ENCODE data around the gene GALNT14.
"Not testable (repeated sequence)": the region's sequence is repeated elsewhere in the genome, so short reads cannot be mapped to it uniquely, and the experiment has no call there.

Gene GALNT14

DNA sequence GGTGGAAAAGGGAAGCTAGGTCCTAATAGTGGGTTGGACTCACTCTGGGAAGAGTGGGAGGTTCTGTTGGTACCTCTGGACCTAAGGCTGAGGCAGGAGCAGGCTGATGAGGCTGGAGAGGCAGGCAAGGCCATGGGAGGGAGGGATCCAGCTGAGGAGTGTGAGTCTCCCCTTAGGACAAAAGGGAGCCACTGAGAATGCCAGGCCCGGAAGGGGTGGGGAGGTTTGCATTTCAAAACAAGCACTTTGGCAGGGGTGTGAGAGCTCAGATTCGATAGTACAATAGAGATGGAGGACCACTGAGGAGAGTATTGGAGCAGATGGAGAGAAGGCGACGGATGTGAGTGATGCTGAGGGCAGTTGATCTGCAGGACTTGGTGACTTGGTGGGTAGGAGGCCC is 198.9 kb downstream of the GALNT14 start:
- DNase-seq (ENCODE audit: low read depth): no peak

DNA sequence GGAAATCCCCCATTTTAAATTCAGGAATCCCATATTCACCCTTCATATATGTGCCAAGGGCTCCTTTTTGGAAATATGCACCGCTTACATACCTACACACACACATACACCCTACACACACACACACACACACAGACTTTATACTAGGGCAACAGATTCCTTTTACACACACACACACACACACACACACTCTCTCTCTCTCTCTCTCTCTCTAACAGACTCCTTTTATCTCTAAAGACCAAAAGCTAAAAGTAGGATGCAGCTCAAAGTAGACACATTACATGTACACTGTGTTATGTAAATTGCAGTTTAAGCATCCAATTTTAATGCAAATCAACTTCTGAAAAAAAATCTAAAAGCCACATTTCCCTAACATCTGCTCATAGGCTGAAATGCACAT is 200.0 kb downstream of the GALNT14 start:
- no peak for DNase-seq (ENCODE audit: low read depth)

DNA sequence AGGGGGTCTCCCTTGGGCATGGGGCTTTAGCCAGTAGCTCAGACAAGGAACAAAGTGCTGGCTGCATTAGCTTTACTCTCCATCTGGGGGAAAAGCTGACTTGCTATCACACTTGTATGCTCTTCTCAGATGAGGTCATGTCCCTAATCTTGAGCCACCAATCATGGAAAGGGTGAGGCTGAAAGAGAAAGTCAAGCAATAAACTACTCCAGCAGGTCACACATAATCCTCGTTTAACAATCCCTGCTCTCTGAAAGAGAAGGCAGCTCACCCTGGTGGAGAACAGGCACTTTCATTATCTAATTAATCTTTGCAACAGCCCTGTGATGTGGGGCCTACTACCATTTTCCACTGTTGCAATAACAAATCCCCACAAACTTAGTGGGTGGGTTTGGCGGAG is 201.3 kb downstream of the GALNT14 start:
- DNase-seq (ENCODE audit: low read depth): no peak

DNA sequence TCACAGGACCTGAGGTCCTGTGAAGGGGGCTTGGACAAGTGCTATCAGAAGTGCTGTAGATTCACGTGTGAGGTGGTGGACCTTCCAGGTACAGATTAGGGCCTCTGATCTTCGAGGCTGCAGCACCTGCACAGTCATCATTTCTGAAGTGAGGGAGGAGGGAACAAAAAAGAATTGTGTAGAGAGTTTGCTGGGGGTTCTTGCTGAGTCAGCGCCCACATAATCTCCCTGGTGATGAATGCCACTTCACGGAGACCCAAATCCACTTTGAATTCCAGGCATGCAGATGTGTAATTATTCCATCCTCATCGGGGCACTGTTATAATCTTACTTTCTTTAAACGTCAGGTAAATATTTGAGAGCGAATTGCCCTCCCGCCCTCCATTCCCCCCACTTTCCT is 202.4 kb downstream of the GALNT14 start:
- no peak for DNase-seq (ENCODE audit: low read depth)

DNA sequence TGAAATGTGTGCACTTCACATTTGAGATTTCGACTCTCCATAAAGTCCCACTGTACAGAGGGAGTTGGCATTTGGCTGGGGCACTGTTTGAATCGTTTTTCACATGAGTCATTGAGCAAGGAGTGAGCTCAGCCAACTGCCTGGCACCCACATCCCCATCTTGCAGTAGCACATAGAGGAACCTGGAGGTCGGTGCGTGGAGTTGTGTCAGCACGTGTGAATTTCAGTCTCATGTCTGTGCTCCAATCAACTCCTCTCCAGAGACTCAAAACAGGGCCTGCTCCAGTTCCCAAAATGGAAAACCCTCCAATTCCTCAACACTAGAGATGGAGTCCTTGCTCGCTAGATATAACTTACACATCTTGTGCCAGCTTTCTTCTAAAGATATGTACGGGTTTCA is 204.2 kb downstream of the GALNT14 start:
- DNase-seq (ENCODE audit: low read depth): no peak

DNA sequence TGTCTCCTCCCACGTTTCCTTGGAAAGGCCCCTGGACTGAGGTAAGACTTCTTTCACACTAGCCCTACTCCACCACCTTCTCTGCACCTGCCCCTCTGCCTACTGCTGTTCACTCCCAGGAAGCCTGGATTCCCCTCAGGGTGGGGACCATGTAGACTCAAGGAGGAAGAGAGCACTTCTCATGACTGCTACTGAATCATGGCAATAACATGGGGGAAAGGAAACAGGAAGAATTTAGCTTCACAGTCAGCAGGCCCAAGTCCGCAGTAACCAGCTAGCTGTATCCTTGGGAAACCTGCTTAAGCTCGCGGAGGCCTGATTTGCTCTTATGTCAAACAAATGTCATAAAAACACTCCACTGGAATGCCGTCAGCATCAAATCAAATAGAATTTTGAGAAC is 204.7 kb downstream of the GALNT14 start:
- no peak for DNase-seq (ENCODE audit: low read depth)

DNA sequence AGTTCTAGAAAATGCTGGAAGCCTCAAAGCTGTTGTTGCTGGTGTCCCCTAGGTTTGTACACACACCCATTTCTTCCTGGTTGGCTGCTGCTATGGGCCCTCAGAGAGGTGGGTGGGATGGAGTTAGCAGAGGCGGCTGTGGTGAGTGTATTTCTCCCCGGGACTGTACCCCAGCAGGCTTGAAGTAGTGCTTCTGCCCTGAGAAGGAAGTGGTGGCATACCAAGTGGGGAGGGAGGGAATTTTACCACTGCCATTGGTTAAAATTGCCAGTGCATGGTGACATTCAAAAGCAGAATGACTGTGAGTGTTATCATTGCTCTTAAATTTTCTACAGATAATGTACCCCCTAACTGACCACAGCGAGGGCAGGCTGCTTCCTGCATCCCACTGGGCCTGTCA is 205.4 kb downstream of the GALNT14 start:
- no peak for DNase-seq (ENCODE audit: low read depth)

DNA sequence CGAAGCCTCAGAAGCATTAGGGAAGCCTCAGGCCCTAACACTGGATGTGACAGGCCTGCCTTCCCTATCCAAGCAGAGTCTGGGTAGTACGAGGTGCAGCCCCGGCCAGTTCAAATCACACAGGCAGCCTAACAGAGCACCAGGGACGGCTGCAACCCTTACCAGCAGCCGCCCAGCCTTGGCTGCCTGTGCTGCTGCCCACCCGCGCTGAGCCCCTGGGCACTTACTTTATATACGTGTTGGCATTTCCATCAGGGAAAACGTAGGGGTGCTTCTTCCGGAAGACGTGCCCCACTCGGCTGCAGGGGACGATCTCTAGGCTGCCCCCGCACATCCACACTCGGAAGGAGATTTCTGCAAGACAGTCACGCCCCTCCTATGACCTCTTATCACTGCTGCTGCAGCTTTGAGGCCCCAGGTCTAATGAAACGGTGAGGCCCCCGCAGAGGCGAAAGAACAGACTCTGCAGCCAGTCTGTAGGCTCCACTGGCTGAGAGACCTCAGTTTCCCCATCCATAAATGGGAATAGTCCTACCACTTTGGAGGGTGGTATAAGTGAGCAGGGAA is 206.3 kb downstream of the GALNT14 start:
- no peak for DNase-seq (ENCODE audit: low read depth)

DNA sequence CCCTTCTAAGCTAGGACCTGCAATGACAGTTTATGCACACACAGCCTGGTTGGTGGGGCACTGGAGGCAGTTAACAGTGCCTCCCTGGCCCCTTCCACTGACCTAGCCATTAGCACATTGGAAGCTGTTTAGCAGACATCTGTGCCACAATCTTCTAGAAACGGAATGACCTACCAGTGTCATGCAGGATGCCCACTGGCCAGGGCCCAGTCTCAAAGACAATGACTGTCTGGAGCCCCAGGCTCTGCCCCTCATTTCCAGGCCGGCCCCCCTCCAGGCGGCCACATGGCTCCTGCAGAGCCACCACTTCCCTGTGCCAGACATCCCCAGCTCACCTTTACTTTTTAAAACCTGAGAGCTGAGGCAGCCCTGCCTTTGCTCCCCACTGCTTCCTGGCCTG is 207.5 kb downstream of the GALNT14 start:
- no peak for DNase-seq (ENCODE audit: low read depth)

DNA sequence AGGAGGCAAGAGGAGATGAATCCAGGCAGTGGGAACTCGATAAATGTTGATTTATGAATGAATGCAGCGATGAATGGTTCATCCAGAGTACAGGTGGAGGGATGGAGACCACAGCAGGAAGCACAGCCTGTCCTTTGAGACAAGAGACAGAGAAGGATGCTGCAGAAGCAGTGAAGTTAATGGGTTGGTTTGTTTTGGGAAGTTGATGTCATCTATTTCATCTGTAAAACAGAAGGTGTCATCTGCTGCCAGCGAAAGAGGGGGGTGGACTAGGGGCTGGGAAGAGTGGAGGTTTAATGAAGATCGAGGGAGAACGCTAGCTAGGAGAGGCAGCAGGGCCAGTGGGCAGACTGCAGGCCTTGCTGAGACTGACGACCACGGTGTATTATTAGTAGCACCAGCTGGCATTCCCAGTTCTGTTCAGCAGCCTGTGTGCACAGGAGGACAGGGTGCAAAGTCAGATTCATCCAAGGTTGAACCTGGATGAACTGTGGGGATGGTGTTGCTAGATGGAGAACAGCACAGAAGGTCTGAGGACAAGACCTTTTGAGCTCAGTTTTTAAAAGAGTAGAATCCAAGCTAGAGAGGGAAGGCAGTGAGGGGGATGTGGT is 210.7 kb downstream of the GALNT14 start:
- no peak for DNase-seq (ENCODE audit: low read depth)

DNA sequence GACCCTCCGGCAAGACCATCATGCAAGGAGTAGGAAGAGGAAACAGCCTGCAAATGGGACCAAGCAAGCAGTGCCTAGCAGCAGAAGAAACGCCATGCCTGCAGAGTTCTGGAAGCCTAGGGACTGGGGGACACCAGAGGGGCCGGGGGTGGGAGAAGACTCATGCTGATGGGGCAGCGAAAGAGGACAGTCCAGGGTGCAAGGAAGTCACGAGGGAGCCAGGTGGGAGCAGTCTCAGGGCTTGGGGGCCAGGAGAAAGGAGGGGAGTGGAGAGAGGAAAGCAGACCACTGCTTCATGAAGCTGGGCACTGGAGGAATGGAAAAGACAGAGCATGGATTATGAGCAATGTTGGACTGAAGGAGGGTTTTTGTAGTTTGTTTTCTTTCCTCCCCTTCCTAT is 211.6 kb downstream of the GALNT14 start:
- no peak for DNase-seq (ENCODE audit: low read depth)

DNA sequence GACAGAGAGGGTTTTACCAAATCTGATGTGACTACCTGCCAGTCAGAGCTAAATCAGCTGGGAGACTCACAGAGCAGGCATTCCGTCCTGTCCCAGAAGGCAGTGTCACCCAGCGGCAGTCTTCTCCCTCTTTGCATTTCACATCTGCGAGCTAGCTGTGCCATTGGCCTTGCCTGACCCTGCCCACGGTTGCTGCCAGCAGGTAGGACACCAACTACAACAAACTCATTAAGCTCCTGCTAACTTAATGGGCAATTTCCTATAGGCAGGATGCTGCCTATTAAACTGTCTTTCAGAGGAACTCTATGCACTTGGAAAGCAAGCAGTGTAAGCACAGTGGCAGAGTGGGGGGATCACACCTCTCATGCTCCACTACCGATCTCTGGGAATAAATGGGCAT is 214.6 kb downstream of the GALNT14 start:
- no peak for DNase-seq (ENCODE audit: low read depth)

DNA sequence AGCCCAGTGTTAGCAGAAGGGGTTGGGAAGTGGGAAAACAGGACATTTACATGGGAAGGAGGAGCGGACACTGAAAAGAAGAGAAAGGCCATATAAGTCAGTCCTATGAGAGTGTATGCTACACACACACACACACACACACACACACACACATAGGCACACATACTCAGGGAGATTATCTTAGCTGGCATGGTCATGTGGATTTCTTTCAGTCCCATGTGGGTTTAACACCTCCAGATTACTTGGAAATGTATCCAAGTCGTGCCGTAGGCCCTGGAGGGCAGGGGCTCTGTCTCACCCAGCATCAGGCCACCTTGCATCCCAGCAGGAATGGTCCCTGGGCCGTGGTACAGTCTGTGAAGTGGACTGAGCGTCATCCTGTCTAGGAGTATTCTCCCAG is 217.7 kb downstream of the GALNT14 start:
- DNase-seq (ENCODE audit: low read depth): no peak

DNA sequence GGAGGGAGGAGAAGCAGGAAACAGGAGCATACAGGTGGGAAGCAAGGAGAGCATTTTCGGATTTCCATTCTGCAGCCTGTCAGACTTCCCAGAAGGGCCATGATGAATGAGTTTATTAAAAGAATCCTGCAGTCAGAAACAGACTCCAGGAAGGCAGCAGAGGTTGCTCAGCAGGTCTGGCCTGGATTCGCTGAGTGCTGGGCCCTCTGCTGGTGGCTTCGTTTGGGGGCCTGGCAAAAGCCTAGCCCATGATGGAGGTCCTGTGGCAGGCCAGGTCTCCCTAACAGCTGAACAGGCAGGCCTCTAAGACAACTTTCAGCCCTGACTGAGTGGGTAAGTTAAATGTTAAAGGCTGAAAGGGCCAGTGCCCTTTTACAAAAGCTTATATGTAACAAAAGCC is 222.8 kb downstream of the GALNT14 start:
- DNase-seq (ENCODE audit: low read depth): no peak

DNA sequence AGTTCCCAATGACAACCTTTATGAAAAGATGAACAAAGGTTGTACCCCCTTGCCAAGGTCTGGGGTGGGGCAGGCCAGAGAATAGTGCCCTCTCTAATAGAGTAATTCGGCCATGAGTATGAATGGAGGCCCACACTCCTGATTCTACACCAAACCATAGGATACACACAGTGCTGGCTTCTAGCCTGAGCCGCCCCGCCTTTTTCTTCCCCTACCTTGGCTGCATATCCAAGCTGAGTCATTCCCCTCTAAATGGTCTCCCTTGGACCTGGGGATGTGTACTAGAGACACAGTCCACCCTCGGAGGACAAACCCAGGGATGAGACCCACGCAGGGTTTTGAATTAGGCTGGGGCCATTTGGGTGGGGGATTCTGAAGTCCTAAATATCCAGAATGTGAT is 223.8 kb downstream of the GALNT14 start:
- no peak for DNase-seq (ENCODE audit: low read depth)

DNA sequence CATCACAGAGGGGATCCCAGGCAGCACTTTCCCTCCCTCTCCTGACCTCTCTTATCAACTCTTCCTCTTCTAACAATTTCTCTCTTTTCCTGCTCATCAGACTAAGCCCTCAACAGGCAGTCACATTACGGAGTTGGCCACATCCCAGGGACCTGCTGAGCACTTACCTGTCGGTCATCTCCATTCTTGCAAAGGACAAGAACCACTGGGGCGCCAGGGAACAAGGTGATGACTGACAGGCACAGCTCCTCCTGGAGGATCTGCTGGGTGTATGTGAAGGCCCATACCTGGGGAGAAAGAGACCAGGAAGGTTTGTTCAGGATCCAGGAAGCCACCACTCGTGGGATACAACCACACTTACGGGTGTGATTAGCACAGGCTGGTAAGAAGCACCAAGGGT is 226.2 kb downstream of the GALNT14 start:
- DNase-seq (ENCODE audit: low read depth): no peak

DNA sequence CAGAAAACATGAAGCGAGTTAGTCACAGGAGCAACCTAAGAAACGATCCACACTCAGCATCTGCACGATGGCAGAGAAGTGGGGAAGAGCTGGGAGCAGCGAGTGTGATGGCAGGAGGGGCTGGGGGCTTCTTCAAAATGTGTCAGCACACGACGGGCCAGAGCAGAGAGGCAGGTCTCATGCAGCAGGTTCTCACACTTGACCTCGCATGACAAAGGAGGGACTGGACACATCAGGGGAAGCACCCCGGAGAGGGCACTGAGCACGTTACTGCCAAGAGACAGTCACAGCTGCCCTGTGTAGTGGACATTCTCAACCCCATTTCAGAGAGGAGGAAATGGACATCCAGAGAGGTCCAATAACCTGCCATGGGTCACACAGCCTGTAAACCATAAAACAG is 226.9 kb downstream of the GALNT14 start:
- DNase-seq (ENCODE audit: low read depth): no peak

DNA sequence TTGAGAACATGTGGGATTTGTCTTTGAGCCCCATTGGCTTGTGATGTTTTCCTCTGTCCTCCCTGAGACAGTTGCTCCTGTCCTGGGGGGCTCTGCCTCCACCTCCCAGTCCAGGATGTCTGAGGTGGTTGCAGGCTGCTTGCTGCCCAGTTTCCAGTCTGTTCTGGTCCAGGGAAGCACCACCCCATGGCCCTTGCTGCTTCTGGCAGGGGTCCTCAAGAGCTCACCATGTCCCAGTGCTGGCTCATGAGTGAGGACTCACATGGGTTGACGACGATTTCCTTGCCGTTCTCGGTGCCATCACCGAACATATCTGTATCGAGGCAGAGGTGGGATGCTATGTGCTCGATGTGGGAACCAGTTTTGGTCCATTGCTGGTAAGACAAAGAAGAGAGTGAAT is 227.6 kb downstream of the GALNT14 start:
- DNase-seq (ENCODE audit: low read depth): no peak

DNA sequence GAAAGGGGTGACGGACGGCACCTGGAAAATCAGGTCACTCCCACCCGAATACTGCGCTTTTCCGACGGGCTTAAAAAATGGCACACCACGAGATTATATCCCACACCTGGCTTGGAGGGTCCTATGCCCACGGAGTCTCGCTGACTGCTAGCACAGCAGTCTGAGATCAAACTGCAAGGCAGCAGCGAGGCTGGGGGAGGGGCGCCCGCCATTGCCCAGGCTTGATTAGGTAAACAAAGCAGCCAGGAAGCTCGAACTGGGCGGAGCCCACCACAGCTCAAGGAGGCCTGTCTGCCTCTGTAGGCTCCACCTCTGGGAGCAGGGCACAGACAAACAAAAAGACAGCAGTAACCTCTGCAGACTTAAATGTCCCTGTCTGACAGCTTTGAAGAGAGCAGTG is 233.8 kb downstream of the GALNT14 start:
- DNase-seq (ENCODE audit: low read depth): not testable (repeated sequence)

DNA sequence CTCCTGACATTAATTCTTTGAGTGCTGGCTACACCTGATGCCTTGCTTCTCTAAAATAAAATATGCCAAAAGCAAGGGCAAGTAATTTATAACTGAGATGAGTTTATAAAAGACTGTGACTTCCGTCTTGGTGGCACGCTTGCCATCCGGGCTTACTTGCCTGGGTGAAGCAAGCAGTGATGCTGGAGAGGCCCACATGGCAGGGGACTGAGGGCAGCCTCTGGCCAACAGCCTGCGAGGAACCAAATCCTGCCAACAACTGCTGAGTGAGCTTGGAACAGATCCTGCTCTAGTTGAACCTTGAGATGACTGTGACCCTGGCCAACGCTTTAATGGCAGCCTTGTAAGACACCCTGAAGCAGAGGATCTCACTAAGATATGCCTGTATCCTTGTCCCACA is 234.9 kb downstream of the GALNT14 start:
- DNase-seq (ENCODE audit: low read depth): no peak

DNA sequence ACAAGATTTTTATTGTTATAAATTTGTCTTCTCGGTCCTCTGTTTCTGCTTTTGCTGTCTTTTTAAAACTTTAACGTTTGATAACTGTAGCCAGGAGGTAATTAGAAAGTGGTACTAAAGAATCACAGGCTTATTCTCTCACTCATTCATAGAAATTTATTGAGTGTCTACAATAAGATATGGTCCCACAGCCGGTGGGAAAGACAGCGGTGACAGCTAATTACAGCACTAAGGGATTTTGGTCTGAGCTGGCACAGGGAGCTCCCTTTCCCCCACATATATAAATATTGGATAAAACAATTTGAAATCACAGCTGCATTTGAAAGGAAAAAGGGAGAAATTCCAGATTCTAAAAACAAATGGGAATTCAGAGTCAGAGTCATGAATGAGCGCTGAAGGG is 237.9 kb downstream of the GALNT14 start:
- no peak for DNase-seq (ENCODE audit: low read depth)

DNA sequence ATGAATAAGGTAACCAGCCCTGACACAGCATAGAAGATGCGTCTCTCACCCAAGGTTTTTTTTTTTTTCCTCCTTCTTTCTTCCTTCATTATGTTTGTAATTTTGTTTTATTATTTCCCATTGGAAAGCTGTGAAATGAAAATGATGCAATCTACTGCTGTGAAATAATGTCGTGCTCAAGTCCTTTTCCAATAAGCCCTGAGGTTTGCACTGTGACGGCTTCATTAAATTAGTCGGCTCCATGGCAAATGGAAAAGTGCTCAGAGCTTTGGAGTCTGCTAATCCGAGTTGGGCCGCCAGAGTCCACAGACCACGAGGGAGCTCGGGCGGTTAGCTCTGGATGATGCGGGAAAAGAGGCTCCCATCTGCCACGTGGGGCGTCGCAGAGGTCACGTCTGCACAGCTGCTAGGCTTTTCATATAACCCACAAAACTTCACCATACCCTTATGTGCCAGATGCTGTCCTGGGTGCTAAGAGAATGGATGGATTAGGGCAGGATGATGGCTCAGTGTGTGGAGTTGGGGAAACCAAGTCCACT is 238.7 kb downstream of the GALNT14 start:
- no peak for DNase-seq (ENCODE audit: low read depth)

DNA sequence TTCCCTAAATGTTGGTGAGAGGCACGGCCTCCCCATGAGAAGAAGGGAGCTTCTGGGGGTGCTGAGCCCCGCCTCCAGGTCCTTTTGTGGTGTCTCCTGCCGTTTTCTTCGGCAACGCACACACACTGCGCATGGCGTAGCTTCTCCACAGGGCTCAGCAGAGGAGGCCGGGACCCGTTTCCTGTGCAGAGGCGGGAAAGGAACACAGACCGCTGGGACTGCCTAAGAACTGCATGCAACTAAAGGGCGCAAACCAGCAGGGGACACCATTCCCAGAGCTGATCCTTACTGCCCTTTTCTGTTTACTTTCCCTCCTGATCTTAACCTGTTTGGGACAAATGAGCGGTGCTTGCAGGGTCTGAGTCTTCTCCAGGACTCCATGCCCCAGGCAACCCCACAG is 240.7 kb downstream of the GALNT14 start:
- no peak for DNase-seq (ENCODE audit: low read depth)

DNA sequence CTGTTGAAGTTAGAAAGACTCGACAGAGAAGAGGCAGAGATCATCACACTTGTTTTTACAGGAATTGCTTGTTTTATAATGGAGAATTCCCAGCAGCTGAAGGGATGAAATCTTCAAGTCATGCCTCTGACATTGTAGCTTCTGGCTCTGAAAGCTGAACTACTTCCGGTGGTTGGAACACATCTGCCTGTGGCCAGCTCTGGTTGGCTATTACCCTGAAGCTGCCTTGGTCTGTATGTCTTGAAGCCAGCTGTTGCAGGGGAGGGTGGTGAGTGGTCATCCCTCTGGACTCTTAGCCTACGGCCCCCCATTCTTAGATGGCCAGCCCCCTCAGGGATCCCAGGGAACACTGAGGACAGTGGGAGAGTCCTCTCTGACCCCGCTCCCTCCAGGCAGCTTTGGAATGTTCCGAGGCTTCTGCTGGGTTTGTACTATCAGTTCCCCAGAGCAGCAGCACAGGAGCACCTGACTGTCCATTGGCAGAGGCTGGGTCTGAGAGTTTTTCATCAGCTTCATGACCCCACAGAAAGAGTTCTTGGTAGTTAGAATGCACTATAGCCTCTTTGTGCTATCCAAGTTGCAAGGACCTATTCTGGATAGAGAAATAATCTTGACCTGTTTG is 243.6 kb downstream of the GALNT14 start:
- no peak for DNase-seq (ENCODE audit: low read depth)
